Measurements from ENCODE around the gene ZFPM1.

- TF ChIP-seq USF2 (IDR thresholded peaks at IDR 0.05; ENCODE audit: borderline replicate concordance, low read depth, low read length) (no peak), CTCF (IDR thresholded peaks at IDR 0.05) (no peak), POLR2AphosphoS5 (IDR thresholded peaks at IDR 0.05; ENCODE audit: low read depth, low read length) (no peak), FOXJ3 (CRISPR knock-in tag; IDR thresholded peaks at IDR 0.05) (no peak), EP300 (IDR thresholded peaks at IDR 0.05; ENCODE audit: borderline replicate concordance in 1 of 2, low read depth in 1 of 2, low read length in 1 of 2) (no peak), RFX5 (IDR thresholded peaks at IDR 0.05; ENCODE audit: low read length) (no peak), ZBTB33 (IDR thresholded peaks at IDR 0.05; ENCODE audit: borderline replicate concordance, low read depth) (no peak), REST (IDR thresholded peaks at IDR 0.05; ENCODE audit: low read depth, low read length) (no peak), YY1 (IDR thresholded peaks at IDR 0.05; ENCODE audit: low read depth) (no peak), SIN3A (IDR thresholded peaks at IDR 0.05; ENCODE audit: borderline replicate concordance, low read depth, low read length) (no peak), FOXM1 (IDR thresholded peaks at IDR 0.05; ENCODE audit: low read depth) (no peak), IRF3 (IDR thresholded peaks at IDR 0.05; ENCODE audit: low read depth, low read length) (no peak)
Observed at GRCh38 chr16:88446061-88446460, 7.0 kb upstream of the ZFPM1 start.

Measured in SK-N-SH (cell line).